Mucosa of gallbladder (tissue), 1 donor: ENCODE measurements around the gene GAP43. TPM values are rescaled to one million over a fixed set of nuclear protein-coding genes. Genes with fewer than 3 reads are reported as not detected.

ENCODE experiments used
- DNase-seq: peaks from one replicate; pipeline ENCODE4 v3.0.0-alpha.2; 2020; ENCODE audit warnings: low spot score
- total RNA-seq: library from RNA; stranded (reverse); gene quantifications from one replicate; pipeline ENCODE4 v1.2.1, GENCODE V29; 2021
- donor health status: DM: no; HTN: no; CAD: no.

GAP43 gene, protein sequence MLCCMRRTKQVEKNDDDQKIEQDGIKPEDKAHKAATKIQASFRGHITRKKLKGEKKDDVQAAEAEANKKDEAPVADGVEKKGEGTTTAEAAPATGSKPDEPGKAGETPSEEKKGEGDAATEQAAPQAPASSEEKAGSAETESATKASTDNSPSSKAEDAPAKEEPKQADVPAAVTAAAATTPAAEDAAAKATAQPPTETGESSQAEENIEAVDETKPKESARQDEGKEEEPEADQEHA
- 1.8 TPM for total RNA-seq

DNA sequence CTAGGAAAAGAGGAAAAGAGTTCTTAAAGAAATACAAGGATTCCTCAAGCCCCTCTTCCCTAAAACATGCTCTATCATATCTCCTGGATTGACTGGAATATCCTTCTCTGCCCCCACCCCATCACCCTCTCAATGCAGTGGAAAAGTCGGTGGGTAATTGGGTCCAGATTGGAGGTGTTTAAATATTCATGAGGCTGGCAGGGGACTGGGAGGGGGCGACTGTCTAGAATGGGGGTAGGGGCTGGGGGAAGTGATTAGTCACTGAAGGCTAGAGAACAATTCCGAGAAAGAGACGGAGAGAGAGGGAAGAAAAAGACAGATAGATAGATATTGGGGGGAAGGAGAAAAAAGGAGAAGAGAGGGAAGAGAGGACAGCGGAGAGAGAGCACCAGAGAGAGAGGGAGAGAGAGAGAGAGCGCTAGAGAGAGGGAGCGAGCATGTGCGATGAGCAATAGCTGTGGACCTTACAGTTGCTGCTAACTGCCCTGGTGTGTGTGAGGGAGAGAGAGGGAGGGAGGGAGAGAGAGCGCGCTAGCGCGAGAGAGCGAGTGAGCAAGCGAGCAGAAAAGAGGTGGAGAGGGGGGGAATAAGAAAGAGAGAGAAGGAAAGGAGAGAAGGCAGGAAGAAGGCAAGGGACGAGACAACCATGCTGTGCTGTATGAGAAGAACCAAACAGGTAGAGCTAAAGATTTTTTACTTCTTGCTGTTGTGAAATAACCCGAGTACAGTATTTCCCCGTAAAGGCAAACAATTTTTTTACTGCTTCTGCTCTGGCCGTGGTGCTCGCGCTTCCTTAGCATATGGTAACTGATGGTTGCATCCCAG lies at the start of gene GAP43:
TSS of gene GAP43 (plus strand) at position 467 of the 825 bp plus-strand sequence. CDS start at position 647, 180 bp downstream.
- peak; percentile 33 for DNase-seq

DNA sequence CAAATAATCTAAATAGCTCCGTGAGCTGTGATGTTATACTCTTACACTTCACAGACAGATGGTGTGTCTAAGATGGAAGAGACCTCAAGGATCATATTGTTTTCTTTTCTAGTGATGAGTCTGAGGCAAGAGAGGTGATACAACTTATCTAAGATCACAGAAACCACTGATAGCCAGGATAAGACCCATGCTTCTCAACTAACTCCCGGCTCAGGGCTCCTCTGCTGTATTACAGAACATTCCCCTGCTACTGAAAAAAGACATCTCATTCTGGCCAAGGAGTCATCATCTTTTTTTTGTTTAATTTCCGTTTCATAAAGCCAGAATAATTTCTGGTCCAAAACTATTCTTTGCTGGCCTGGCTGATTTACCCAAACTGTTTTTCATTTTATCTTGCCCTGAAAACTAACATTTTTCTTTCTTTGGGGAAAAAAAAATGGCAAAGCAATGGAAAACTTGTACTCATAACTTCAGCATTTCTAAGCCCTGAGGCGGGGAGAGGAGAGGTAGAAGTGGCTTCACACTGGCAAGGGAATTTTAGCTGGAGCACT lies 46.9 kb upstream of the GAP43 start:
- no peak for DNase-seq

DNA sequence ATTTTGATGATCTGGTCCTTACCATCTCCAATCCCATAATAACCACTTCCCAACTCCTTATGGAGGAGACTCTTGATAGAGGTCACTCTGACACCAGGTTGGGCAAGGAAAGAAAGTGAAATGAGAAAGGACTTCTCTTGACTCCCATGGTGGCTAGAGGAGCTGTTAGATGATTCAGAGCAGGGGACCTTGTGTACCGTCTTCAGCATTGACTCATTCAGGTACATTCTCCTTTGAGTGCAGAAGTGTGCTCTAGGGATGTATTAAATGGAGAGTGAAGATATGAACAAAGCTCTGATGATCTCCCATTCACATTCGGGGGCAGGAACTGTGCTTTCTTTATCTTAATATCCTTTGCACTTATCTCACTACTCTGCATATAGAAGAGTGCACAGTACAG lies 46.3 kb upstream of the GAP43 start:
- no peak for DNase-seq

DNA sequence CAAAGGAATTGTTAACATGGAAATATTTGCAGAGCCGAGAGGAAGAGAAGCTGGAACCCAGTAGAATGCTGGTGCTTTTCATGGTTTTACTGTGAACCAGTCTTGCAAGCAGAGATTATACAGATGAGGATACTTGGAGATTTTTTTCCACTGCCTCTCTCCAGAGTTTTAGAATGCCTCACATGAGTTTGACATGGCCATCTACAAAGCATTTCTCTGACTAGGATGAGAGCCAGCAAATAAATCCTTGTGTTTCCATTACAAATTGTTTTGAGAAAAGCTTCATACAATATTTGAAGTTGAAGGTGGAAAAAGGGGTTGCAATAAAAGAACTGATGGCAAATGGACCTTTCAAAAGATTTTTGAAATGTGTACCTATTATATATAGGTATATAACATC lies 45.0 kb upstream of the GAP43 start:
- no peak for DNase-seq

DNA sequence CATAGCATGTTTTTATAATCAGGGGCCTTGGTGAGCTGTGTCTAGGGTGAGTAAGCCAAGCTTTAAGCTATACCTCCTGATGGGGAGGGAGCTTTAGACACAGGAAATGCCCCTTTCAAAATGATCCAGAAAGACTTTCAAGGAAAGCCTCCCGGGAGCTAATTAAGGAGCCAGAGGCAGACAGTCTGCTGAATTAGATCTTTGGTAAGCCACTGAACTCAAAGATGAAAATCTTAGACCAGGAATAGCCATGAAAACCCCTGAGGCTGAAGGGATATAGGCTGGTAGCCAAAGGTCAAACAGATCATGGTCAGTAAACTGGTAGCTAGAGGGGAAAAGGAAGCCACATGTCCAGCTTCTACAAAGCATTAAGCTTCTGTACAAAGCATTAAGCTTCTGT lies 42.7 kb upstream of the GAP43 start:
- DNase-seq: no peak

DNA sequence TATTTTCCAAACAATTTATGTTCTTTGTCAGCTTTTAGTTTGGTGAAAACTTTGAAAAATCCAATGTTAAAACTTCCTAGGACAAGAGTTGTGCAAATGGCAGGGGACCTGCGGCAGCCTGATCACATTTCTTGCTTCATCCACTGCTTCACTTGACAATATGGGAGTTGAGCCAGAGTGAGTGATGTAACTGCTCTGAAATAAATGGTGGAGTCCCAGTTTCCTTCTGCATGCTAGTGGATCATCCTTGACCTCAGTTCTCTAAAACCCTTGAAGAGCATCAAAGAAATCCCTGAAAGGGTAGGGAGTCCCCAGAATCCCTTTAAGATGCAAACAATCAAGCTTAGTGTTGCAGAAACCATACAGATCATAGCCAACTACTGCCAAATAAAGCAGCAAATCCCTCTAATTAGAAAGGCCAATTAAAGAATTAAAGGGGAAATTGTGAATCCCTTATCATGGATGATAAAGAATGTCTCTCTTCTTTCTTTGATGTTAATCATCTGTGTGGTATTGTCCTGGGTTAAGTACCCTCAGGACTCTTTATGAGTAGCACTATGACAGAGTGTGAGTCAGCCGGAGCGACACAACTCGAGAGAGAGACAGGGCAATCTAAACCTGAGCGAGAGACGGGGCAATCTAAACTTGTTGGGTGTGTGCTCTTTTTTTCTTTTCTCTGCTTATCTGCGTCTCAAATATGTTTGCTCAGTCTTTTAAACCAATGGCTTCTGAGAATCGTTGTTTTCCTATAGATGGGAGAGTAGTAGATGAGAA lies 41.8 kb upstream of the GAP43 start:
- no peak for DNase-seq

DNA sequence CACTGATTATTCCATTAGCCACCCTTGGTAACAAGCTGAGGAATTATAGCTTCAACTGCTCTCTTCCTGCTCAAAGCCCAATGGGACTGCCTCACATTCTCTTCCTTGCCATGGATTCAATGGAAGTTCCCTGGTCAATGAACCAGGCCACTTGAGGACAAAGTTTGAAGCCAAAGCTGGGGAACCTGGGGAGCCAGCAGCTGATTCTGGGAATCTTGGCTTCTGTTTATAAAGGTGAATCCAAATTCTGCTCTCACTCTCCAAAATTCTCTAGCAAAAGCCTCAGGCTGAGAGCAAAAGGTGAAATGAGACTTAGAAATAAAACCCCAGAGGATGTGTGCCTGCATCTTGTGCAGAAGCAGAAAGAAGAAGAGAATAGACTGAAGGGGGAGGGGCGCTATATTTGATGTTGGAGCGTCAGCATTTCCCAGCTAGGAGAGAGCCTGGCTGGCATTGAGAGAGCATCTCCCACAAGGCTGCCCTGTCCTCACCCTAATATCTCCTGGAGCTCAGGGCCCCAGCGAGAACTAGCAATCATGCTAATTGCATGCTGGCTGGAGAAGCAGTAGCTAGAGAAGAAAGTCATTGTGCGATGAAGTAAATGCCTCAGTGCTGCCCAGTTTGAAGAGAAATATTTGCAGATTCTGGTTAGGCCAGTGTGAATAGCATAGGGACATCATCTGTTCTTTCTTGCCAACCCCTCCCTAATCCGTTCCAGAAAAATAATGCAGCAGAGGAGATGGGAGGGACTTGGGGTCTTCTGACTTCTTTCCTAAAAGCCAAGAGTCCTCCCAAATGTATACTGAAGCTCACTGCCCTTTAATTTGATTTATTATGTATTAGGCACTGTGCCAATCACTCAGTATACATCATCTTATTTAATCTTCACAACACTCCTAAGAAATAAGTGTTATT lies 34.9 kb upstream of the GAP43 start:
- no peak for DNase-seq

DNA sequence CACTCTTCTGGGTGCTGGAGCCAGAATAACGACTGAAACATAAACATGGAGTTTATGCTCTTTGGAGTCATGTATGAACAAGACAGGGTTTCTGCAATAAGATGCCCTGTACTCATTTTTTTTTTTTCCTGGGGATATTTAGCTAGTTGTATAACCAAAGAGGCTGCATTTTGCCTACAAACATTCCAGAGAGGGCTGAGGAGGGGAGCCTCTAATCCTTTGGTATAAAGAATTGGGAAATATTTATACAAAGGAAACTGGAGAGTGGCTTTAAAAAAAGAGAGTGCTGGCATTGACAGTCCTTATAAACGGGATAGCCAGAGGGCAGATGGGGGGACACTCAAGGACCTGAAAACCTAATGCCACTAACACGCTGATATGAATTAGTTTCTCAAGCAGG lies 32.4 kb upstream of the GAP43 start:
- DNase-seq: no peak

DNA sequence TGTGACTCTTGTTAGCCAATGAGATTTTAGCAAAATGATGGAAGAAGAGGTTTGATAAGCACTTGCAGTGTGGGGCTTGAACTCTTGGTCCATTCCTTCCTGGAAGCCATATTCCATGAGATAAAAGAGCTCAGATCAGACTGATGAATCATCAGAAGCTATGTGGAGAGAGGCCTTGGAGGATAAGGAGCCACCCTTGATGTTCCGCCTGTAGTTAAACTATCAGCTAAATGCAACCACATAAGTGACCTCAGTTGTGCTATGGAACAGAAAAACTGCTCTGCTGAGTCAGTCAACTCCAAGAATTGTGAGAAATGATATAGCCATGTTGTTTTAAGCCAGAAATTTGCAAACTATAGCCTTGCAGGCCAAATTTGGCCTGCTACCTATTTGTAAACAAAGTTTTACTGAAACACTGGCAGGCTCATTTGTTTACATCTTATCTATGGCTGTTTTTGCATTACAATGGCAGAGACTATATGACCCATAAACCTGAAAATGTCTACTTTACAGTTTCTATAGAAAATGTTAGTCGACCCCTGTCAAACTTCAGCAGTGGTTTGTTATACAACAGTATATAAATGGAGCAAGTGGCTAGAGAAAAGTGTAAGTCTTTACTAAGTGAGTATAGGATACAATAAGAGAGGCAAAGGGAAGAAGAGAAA lies 27.6 kb upstream of the GAP43 start:
- no peak for DNase-seq

DNA sequence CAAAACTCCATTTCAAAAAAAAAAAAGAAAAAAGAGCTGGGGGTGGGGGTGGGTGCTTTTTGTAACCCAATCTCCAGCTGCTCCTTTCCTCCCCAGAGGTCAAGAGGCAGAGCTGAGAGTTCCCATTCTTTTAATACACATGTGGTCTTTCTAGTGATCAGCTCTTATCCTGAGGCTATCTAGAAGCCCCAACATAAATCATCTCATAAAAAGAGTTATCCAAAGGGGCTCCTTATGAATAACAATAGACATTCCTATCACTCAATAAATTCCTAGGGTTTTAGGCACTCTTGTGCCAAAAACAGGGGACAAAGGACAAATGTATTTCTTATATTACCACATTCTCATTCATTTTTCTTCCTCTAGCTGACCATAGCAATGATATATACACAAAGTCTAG lies 25.1 kb upstream of the GAP43 start:
- DNase-seq: no peak

DNA sequence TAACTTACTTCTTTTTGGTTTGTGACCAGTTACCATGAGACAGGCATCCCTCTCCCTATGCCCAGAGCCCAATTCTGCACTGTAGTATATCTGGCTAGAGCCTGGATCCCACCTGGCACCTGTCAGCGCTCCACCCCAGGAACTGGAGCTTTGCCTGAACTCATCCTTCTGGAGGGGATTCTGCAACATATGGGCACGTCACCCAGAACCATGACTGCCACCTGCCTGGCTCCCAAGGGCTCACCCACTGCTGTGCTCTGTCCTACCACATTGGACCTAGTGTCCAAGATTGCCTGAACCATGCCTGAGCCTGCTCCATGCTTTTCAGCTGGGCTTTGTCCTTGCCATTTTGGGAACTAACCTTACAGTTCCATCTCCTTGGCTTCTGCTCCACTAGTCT lies 21.1 kb upstream of the GAP43 start:
- no peak for DNase-seq

DNA sequence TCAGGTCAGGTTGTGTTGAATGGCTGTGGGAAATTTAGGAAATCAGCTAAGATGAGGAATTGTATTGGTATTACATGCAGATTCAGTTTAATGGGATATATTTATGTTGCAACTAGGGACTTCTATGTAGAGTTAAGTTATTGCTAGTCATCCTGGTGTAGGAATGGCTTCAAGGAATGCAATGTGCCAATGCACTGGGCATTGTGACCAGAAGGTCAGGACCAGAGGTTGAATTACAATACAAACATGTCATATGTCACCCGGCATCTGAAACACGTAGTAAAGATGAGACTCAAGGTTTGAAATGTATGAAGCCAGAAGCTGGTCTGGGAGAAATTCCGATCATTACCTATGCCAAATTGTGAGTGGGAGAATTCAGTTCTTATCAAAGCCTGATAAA lies 11.7 kb upstream of the GAP43 start:
- DNase-seq: no peak

DNA sequence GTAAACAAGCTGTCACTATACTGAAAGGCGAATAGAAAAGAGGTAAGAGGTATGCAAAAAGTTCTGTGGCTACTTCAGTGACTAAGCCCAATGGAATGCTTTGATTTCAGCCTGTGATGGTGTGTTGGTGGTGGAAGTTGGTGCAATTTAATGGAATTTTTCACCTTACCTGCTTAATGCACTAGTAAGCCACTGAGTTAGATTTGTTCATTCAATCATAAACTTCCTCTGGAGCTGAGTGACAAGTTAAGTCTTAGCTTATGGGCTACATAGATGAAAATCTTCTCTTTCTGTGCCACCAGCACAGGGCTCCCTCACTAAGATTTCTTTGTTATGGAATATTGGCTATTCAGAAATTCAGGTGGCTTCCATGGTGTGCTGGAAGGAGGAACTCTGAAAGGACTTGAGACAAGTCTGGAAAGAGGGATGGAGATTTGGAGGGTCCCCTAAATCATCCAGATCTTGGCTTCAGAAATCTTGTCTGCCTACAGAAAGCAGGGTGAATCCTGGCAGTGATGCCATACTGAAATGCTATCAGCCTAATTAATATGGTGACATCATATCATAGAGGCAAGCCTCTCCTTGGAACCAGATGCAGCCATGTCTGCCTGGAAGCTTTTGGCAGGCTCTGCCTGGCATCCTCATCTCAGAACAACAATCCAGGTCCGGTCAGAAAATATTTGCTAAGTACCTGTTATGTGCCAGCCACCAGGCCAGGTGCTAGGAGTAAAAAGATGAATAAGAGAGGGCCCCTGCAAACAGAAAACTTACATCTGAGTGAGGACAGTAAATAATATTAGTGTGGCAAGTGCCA lies 8.1 kb upstream of the GAP43 start:
- DNase-seq: no peak

DNA sequence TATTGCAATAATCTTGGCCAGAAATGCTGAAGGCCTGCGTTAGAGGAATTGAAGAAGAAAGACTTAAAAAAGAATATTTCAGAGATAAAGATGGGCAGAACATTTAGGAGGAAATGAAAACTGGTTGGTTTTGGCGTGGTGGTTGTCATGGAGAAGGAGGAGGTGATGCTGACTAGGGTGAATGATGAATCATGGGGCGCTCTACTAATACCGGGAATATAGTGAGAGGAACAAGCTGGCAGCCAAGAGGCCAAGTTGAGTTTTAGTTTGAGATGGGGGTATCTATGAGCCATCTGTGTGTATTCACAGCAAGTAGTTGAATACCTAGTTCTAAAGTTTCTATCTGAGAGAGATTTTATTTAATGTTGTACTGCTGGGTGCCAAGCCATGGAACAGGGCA lies 6.8 kb upstream of the GAP43 start:
- no peak for DNase-seq

DNA sequence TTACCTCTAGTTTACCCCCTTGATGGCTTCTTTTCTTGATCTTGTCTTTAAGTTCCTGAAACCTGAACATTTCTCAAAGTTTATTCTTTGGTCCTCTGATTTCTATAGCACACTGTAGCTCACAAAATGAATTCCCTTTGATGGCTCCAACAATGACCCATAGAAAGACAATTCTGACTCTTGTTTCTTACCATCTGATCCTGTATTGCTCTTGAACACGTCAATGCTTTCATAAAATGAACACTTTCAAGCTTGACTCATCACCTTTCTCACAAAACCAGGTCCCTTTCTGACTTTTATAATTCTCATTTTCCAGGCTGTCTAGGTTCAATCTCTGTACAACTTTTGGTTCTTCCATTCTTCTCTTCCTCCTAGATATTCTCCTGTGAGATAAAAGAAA lies 5.7 kb upstream of the GAP43 start:
- DNase-seq: no peak

DNA sequence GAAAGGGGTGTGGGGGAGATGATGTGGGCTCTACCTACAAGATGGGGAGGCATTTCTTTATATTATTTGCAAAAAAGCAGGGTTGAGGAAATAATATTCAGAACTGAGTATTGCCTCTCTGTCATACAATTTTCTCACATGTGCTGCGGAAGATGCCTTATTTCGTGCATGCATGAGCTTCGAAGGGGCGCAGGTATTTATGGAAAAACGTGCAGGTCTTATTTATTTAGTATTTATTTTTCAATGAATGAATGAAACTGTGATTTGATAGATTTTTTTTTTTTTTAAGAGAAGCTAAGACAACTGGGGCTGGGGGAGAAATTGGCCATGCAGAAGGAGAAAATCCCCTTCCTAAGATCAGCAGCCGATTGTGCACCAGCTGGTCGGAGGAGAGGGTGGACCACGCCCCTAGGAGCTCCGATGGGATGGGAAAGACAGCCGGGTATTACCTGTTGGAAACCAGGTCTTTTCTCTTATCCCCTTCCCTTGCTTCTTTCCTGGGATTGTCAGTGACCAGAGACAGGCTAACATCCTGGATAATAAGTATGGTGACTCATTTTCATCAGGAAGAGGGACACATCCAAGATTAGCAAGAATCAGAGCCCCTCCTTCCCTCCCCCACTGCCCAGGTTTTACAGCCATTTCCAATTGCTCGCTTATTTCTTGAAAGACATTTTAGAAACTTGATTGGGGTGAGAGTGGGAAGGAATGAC lies 875 bp downstream of the GAP43 start:
- no peak for DNase-seq

DNA sequence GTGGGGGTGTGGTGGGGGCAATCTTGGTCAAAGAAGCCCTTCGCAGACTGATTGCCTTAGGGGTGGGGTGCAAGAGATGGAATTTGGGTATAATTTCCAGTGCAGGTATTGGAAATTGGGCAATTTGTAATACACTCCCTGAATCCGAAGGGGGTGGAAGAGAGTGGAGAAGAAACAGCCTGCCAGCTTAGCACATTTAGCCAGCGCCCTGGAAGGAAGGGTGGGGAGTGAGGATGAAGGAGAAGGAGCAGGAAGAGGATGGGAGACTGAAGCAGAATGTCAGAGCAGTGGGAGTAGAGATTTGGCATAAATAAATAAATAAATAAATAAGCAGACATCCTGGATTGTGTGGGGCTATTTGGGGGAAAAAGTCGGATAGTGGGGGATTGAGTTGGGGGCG lies 1.6 kb downstream of the GAP43 start:
- DNase-seq: no peak

DNA sequence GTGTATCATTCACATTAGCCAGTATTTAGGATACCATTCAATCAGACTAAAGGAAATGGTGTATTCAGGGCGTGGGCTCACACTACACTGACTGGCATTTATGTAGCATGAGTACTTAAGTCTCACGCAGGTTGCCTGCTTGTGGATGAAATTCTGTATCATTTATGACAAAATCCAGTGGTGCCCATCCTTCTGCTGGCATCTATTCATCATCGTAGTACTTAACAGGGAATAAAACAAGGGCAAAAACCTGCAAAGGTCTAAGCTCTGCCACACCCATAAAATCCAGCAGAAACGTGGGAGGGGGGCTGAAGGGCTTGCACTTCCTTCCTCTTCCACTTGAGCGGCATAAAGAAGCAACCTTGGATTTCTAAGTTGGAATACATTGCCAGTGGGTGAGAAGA lies 2.7 kb downstream of the GAP43 start:
- DNase-seq: no peak

DNA sequence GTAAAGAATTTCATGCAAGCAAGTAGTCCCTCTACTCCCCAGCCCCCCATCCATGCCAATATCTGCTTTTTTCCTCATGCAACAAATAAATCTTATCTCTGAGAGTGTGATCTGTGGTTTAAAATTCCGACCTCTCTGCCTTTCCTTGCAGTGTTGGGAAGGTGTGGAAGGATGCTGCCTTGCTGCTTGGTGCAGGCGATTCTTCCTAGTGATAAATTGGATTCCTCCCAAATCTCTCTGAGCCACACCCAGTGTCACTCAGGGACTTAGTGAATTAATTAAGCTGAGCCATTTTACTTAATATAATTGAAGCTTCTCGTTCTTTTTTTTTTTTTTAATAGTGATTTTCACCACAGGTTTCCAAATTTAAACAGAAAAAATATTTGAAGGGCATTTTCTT lies 3.4 kb downstream of the GAP43 start:
- DNase-seq: no peak
